AG04450 (cell line): Measurements from ENCODE around the gene TNNT2. TPM values are rescaled to one million over a fixed set of nuclear protein-coding genes. Genes with fewer than 3 reads are reported as not detected.

Experiments used
- CTCF ChIA-PET: fragments of 300-600, 350-600 bp; formaldehyde crosslinking; extraction: SDS; loops from one replicate; lab custom pipeline; 2022; ENCODE audit warnings: antibody characterized with exemption, inconsistent platforms; lab: Charles Lee
- POLR2A ChIA-PET: fragments of 350-600 bp; formaldehyde crosslinking; extraction: SDS; loops from one replicate; lab custom pipeline; 2021; ENCODE audit warnings: antibody characterized with exemption, inconsistent platforms; lab: Yijun Ruan, JAX
- DNase-seq: peaks from one replicate; pipeline ENCODE4 v3.0.0-alpha.2; 2011; ENCODE audit warnings: low read depth, low spot score
- H3K27ac ChIP-seq: one replicate; pipeline ENCODE4 v1.5.1; 2012; ENCODE audit warnings: low read depth, low read length, control low read depth
- H3K27me3 ChIP-seq: one replicate; pipeline ENCODE4 v1.6.0; 2012; ENCODE audit warnings: low read length; ENCODE audit not compliant: control insufficient read depth, insufficient read depth
- H3K4me3 ChIP-seq: 2 replicates; pipeline ENCODE4 v1.5.1; 2011; ENCODE audit warnings: mild to moderate bottlenecking, low read depth, low read length, control low read depth
- H3K9me3 ChIP-seq: 2 replicates; pipeline ENCODE4 v1.5.1; 2012; ENCODE audit warnings: low read length; ENCODE audit not compliant: control insufficient read depth, insufficient read depth
- polyA plus RNA-seq: library from polyadenylated mRNA; depleted of rRNA; stranded (reverse); fragments of >200 nt; gene quantifications from 2 replicates; pipeline ENCODE4 v1.2.3, GENCODE V29; 2011
- TF ChIP-seq, protein P1 (sequence below): IDR thresholded peaks from 2 replicates; pipeline ENCODE4 v1.5.1; 2011; ENCODE audit warnings: low read depth, low read length, control low read depth, inconsistent platforms

The TNNT2 gene
- polyA plus RNA-seq, 1 experiment = 2.3 TPM

DNA sequence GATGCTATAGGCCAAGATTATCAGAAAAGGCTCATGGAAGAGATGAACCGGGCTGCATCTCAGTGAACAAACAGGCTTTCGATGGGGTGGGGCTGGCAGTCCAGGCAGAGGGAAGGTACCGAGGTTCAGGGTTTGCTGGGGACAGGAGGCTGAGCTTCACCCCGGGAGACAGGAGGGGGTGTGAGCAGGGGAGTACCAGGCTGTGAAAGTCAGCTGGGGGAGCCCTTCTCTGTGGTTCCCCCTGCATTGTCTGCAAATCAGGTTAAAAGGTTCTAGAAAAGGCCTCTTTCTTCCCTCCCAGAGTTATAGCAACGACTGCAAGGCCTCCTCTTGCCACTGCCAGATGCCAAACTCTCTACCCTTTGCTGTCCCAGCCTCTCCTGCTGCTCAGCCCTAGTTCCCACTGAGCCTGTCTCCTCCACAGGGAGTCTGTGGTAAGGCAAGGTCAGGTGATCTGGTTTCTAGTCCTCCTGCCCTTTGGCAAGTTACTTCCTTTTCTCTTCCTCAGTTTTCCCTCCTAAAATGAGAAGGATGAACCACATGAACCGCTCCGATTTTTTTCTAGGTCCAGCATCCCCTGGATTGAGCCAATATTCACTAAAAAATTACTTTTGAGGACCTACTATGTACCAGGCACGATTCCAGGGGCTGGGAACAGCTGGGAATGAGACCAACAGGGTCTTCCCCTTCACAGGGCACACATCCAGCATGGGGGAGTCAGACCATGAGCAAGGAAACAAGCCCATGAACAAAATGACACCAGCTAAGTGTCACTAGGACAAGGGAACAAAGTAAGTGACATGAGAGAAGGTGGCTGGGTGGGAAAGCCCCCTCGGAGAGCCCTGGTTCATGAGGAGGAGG, 14.4 kb upstream of the TNNT2 start:
- ChIA-PET CTCF (interaction anchor here (1.0 kb wide), 2 partner anchors 43 to 121 kb away, joined by 3 to 6 read pairs; no protein-coding TSS in a partner anchor), POLR2A (no interaction called here)
- TF ChIP-seq, protein P1, sequence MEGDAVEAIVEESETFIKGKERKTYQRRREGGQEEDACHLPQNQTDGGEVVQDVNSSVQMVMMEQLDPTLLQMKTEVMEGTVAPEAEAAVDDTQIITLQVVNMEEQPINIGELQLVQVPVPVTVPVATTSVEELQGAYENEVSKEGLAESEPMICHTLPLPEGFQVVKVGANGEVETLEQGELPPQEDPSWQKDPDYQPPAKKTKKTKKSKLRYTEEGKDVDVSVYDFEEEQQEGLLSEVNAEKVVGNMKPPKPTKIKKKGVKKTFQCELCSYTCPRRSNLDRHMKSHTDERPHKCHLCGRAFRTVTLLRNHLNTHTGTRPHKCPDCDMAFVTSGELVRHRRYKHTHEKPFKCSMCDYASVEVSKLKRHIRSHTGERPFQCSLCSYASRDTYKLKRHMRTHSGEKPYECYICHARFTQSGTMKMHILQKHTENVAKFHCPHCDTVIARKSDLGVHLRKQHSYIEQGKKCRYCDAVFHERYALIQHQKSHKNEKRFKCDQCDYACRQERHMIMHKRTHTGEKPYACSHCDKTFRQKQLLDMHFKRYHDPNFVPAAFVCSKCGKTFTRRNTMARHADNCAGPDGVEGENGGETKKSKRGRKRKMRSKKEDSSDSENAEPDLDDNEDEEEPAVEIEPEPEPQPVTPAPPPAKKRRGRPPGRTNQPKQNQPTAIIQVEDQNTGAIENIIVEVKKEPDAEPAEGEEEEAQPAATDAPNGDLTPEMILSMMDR = no peak
- Histone ChIP-seq H3K4me3 (no peak overlapping the region), H3K27ac (no peak overlapping the region), H3K9me3 (no peaks in the 10 kb centered on the region), H3K27me3 (peaks cover 53% of the 10 kb centered on the region)
- no peak for DNase-seq

DNA sequence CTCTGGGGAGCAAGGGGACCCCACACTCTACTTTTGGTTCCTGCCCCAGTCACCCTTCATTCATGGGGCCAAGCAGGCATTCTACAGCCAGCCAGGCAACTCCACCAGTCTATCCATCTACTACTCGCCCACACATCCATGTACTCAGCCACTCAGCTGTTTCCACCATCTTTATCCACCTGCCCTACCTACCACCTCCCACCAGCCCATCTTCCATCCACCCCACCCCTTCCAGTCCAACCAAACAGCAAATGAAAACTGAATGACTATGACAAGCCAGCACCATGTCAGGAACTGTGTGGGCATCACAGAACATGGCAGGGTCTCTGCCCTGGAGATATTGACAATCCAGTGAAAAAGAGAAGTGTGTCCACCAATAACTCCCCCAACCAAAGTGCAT, 13.7 kb upstream of the TNNT2 start:
- Histone ChIP-seq H3K27me3 (peaks cover 47% of the 10 kb centered on the region), H3K9me3 (no peaks in the 10 kb centered on the region)
- POLR2A ChIA-PET = no interaction called here

GRCh38 chr1:201389051-201389450, 11.6 kb upstream of the TNNT2 start:
- CTCF ChIA-PET = interaction anchor here (0.5 to 2.8 kb wide), 3 partner anchors 16 to 1758 kb away, joined by 5 to 15 read pairs (median 6); no protein-coding TSS in a partner anchor
- Histone ChIP-seq H3K9me3 (no peaks in the 10 kb centered on the region), H3K4me3 (no peak overlapping the region), H3K27ac (no peak overlapping the region), H3K27me3 (peaks cover 25% of the 10 kb centered on the region)
- POLR2A ChIA-PET = no interaction called here
- no peak for DNase-seq
- TF ChIP-seq, protein P1 = no peak

More for the DNA sequence above, 13.7 kb upstream of the TNNT2 start:
- H3K4me3 ChIP-seq = no peak overlapping the region
- TF ChIP-seq, protein P1 = no peak
- no peak overlapping the region for H3K27ac ChIP-seq
- no peak for DNase-seq
- CTCF ChIA-PET = interaction anchor here (0.9 to 1.0 kb wide), 2 partner anchors 57 to 122 kb away, joined by 3 to 6 read pairs; no protein-coding TSS in a partner anchor

DNA sequence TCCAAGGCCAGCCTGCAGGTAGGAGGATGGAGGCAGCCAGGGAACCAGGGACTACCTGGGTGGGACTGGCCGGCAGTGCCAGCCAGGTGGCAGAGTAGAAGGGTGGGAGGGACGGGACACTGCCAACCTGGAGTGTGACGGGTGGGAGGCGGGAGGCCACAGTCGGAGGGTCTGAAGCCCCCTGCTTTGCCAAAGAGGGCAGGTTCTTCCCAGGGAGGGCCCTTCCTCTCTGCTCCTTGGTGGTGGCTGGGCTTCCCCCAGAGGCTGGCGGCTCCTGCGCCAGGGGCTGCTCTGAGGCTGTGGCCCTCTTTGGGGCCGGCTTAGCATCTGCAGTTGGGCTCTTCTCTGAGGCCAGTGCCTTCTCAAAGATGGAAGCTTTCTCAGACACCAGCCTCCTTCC, 8.7 kb upstream of the TNNT2 start:
- H3K27me3 ChIP-seq = peaks cover 11% of the 10 kb centered on the region
- H3K9me3 ChIP-seq = no peaks in the 10 kb centered on the region
- H3K4me3 ChIP-seq = no peak overlapping the region
- POLR2A ChIA-PET = no interaction called here
- CTCF ChIA-PET = interaction anchor here (0.5 to 2.0 kb wide), 13 partner anchors 8 to 62 kb away, joined by 3 to 8 read pairs (median 4); no protein-coding TSS in a partner anchor
- TF ChIP-seq, protein P1 = no peak
- no peak for DNase-seq
- H3K27ac ChIP-seq = no peak overlapping the region
